ENCODE measurements around the gene NDUFB3.
"Not testable (repeated sequence)": the region's sequence is repeated elsewhere in the genome, so short reads cannot be mapped to it uniquely, and the experiment has no call there.

NDUFB3 gene

DNA sequence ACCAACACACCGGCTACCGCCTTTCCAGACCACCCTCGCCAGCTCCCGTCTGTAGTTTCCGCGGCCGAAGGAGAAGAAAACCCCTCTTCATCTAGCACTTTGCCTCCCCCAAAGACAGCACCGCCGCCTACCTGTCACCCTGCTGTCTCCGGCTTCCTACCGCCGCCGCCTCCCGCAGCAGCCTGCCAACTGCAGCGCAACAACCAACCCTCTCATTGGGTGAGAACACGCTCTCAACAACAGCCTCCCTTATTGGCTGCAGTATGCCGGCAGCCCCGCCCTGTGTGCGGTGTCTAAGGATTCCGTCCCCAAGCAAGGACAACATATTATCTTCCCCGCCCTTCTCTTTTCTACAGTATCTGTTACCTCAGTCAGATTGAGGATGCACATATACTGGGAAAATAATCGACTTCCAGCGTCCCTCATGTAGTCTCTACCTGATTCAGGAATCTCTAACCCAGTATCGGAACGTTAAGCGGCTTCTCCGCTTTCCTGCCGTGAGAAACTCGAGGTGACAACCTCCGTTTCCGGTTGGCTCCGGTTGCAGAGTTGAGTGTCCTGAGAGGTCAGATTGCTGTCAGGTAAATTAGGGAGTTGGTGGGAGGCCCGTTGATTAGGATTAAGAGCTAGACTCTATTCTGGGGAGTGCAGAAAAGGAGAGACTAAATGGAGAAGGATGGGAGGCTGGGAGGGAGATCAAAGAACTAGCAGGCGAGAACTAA is at the start of gene NDUFB3, which contains the start of gene HYCC2:
NDUFB3 (plus strand) TSS at position 523 of the 722 bp plus-strand sequence. CDS start 6,882 bp downstream, outside the sequence.
HYCC2 (minus strand) TSS at position 193 of the 722 bp plus-strand sequence. CDS start 47,662 bp downstream, outside the sequence.
- DNase-seq, result peak; percentile 80

DNA sequence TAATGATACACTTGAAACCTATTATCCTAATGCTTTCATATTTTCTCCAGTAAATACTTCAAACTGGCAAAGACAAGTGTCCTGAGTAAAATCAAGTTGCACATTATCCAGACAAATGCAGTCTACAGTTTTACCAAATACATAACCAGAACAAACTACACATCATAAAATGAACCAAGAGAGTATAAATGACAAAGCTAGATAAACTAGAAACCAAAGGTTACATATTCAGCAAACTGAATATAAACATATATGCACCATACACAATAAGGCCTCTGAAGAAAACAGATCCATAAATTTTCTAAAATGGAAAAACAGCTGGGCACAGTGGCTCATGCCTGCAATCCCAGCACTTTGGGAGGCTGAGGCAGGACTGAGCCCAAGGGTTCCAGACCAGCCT is 47.3 kb upstream of the NDUFB3 start:
- no peak for DNase-seq

DNA sequence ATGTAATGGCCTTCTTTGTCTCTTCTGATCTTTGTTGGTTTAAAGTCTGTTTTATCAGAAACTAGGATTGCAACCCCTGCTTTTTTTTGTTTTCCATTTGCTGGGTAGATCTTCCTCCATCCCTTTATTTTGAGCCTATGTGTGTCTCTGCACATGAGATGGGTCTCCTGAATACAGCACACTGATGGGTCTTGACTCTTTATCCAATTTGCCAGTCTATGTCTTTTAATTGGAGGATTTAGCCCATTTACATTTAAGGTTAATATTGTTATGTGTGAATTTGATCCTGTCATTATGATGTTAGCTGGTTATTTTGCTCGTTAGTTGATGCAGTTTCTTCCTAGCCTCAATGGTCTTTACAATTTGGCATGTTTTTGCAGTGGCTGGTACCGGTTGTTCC is 37.4 kb upstream of the NDUFB3 start:
- not testable (repeated sequence) for DNase-seq

DNA sequence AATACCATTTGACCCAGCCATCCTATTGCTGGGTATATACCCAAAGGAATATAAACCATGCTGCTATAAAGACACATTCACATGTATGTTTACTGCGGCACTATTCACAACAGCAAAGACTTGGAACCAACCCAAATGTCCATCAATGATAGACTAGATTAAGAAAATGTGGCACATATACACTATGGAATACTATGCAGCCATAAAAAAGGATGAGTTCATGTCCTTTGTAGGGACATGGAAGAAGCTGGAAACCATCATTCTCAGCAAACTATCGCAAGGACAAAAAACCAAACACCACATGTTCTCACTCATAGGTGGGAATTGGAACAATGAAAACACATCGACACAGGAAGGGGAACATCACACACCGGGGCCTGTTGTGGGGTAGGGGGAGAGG is 33.4 kb upstream of the NDUFB3 start:
- DNase-seq, result not testable (repeated sequence)

DNA sequence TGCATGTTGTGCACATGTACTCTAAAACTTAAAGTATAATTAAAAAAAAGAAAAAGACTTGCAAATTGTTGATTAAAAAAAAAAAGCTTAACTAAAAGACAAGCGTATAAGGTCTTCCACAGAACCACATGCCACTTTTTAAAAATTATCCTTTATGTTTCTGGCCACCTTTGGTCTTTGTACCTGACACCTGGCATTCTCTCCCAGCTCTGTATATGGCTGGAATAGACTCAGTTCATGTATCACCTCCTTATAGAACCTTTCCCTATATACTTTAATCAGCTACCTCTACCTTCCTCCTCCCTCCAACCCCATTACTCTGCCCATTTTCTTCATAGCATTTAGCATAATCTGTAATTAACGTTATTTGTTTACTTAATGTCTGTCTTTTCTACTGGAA is 32.9 kb upstream of the NDUFB3 start:
- DNase-seq, result no peak

DNA sequence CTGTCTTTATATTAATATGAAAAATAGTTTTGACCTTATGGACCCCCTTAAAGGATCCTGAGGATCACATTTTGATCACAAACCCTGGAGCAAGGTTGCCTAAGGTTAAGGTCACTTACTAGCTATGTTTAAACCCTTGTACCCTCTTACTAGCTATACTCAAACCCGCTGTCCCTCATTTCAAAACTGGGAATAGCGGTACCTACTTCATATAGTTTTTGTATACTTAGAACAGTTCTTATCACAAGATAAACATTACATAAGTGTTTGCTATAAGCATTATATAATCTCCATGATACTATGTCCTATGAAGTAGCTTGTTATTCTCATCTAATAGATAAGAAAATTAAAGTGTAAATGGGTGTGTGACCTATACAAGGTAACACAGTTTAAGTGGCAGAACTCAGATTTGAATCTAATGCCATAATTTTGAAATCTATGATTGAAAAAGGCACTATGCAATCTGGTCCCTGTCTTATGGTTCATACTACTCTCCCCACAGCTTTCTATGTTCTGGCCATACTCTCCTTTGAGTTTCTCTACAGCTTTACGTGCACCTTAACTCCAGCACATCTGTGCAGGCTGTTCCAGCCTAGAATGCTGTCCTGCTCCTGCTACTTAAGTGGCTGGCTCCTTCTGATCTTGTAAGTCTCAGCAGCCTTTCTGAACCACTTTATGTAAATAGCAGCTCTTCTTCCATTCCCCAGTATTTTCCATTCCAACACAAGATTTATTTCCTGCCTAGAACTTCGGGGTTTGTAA is 30.8 kb upstream of the NDUFB3 start:
- DNase-seq, result no peak

DNA sequence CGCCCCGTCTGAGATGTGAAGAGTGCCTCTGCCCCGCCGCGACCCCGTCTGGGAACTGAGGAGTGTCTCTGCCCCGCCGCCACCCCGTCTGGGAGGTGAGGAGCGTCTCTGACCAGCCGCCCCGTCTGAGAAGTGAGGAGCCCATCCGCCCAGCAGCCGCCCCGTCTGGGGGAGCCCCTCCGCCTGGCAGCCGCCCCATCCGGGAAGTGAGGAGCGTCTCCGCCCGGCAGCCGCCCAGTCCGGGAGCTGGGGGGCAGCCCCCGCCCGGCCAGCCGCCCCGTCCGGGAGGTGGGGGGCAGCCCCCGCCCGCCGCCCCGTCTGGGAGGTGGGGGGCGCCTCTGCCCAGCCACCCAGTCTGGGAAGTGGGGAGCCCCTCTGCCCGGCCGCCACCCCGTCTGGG is 29.4 kb upstream of the NDUFB3 start:
- not testable (repeated sequence) for DNase-seq

DNA sequence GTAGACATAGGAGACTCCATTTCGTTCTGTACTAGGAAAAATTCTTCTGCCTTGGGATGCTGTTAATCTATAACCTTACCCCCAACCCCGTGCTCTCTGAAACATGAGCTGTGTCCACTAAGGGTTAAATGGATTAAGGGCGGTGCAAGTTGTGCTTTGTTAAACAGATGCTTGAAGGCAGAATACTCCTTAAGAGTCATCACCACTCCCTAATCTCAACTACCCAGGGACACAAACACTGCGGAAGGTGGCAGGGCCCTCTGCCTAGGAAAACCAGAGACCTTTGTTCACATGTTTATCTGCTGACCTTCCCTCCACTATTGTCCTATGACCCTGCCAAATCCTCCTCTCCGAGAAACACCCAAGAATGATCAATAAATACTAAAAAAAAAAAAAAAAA is 28.8 kb upstream of the NDUFB3 start:
- DNase-seq, result not testable (repeated sequence)

DNA sequence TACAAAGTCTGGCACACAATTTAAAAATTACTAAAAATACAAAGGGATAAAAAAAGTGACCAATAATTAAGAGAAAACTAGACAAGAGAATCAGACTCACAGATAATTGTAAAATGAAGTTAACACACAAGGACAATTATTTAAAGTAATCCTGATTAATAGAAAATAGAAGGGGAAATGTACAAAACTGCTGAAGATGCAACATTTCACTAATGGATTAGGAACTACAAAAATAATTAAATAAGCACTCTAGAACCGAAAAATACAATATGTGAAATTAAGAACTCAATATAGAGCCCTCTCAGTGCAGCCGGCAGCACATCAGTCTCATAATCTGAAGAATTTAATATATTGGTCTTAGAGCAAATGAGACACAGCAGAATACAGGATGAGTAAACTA is 24.9 kb upstream of the NDUFB3 start:
- DNase-seq, result no peak

DNA sequence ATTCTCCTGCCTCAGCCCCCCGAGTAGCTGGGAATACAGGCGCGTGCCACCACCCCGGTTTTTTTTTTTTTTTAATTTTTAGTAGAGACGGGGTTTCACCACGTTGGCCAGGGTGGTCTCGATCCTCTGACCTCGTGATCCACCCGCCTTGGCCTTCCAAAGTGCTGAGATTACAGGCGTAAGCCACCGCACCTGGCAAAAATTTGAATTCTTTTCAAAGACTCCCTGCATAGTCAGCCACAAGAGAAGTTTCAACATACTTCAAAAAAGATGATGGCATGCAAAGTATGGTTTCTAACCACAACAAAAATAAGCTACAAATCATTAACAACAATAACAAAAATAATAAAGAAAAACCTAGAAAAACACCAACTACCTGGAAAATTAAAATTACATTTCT is 22.3 kb upstream of the NDUFB3 start:
- DNase-seq, result no peak

DNA sequence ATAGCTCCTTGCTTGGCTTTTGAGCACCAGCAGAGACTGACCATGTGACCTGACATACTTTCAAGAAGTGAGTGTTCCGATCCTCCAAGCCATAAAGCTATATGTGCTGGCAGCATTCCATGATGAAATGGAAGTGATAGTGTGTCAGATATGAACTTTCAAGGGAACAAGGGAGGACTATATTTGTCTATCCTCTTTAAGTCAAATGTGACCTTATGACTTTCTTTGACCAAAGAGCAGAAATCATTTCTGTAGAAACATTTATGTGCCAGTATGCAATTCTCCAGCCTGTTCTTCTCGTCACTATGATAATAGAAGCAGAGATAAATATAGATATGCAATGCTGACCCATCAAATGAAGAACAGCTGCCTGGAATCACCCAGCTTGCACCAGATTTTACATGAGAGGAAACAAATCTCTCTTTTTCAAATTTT is 14.7 kb upstream of the NDUFB3 start:
- DNase-seq, result no peak

DNA sequence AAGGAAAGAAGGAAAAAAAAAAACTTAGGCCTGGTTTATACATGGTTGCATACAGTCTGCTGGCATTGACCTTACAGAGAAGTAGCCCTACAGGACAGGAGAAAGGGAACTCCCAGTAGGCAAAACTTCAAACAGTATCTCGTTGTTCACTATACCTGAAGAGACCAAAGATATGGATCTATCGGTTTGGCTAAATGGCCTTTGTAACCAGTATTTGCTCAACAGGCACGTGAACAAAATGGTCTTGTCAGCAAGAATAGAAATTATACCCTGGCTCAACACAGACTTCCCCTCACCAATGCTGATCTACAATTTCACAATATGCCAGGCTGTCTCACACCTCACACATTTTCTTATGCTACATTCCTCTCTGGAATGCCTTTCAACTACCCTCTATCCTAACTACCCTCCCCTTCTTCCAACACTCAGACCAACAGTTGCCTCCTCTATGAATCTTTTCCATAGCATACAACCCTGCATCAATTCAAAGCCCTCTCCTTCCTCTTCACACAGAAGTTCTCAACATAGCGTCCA is 14.0 kb upstream of the NDUFB3 start:
- no peak for DNase-seq

DNA sequence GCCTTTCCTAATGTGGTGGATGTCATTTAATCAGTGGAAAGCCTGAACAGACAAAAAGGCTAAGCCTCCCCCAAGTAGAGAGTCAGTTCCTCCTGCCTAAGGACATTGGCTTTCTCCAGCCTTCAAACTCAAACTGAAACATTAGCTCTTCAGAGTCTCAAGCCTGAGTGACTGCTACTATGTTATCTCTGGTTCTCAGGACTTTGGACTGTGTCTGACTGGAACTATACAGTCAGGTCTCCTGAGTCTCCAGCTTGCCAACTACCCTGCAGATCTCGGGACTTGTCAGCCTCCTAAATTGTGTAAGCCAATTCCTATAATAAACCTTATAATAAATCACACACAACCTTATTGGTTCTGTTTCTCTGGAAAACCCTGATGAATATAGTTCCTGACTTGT is 12.9 kb upstream of the NDUFB3 start:
- DNase-seq, result no peak

DNA sequence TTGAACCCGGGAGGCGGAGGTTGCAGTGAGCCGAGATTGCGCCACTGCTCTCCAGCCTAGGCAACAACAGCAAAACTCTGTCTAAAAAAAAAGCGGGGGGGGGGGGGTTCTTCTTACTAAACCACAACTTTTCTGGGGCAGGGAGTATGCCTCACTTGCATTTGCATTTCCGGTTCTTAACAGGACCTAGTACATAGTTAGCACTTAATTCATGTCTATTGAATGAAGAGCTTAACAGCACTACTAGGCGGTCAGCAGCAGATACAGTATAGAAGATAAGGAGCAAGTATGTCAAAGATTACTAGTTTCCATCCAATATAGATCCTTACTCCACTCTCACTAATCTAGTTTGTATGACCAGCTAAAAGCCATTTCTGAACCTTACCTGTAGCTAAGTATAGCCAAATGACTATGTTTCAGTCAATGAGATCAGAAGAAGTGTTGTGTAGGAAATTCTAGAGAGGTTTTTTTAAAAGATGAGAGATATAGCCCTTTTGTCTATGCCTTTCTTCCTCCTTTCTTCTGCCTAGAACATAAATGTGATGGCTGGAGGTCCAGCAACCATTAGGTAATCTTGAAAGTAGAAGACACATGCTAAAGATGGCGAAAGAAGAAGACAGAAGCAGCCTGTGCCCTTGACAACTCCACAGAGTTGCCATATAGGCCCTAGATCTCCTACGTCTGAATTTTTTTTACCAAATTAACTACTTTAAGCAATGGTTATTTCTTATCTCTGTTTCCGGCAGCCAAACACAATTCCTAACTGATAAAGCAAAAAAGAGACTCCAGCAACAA is 11.6 kb upstream of the NDUFB3 start:
- DNase-seq, result no peak

DNA sequence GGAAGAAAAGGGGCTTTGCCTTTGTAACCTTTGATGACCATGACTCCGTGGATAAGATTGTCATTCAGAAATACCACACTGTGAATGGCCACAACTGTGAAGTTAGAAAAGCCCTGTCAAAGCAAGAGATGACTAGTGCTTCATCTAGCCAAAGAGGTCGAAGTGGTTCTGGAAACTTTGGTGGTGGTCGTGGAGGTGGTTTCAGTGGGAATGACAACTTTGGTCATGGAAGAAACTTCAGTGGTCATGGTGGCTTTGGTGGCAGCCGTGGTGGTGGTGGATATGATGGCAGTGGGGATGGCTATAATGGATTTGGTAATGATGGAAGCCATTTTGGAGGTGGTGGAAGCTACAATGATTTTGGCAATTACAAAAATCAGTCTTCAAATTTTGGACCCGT is 8.3 kb upstream of the NDUFB3 start:
- not testable (repeated sequence) for DNase-seq

DNA sequence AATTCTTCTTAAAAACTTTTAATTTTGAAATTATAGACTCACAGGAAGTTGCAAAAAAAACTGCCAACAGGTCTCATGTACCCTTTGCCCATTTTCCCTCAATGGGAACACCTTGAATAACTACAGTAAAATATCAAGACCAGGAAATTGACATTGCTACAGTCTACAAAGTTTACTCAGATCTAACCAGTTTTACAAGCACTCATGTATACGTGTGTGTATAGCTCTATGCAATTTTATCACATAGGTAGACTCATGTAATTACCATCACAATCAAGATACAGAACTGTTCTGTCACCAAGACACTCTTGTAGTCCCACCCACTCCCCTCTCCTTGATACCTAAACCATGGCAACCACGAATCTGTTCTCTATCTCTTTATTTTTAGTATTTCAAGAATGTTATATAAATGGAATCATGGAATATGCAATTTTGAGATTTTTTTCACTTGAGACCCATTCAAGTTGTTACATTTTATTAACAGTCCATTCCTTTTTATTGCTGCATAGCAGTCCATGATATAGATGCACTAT is 6.9 kb upstream of the NDUFB3 start:
- DNase-seq, result no peak

DNA sequence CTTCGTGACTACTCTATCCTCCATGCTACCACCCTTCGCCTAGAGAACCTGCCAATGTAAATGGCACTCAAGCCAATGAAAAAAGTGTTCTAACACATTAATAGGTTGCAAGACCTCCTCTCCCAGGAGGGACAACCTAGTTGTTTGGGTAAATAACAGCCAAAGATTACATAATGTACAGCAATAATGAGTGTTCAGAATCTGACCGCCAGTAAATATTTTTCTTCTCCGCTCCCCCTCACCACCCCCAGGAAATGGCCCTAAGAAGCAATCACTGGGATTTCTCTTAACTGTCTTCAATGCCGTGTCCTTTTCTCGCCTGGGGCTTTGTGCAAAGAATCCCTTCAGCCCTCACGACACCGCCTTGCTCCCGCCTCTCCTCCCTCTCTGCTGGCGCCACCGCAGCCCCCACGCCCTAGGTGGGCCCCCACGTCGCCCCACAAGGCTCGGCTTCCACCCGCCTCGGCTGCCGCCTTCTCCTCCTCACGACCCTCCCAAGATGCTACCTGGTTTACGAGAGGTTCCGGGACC is 788 bp upstream of the NDUFB3 start:
- DNase-seq, result no peak

DNA sequence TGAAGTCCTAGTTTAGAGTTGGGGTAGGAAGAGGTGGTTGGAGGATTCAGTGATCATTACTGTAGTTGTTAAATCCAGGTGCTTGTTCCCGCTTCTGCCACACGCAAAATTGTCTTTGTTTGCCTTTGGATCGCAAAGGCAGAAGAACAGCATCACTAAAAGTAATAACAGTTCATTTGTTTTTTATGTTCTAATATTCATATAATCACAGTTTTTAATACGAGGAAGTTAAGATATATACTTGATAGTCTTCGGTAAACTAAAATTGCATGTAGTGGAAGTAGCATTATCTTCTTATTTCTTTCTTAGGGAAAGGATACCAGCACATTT is 365 bp downstream of the NDUFB3 start:
- DNase-seq, result peak; percentile 68

DNA sequence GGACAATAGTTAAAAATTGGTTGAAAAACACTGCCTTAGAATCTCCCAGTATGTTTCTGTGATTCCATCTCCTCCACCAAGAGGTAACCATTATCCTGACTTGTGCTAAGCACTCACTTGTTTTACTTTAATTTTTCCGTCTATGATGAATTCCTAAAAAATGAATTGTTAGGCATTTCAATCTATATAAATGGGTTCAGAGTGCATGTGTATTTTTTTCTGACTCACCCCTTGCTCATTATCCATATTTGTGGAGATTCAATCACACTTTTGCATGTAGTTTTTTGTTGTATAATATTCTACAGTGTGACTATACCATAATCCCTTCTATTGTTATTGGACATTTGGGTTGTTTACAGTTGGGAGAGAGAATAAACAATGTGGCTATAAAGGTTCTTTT is 1.3 kb downstream of the NDUFB3 start:
- DNase-seq, result no peak

DNA sequence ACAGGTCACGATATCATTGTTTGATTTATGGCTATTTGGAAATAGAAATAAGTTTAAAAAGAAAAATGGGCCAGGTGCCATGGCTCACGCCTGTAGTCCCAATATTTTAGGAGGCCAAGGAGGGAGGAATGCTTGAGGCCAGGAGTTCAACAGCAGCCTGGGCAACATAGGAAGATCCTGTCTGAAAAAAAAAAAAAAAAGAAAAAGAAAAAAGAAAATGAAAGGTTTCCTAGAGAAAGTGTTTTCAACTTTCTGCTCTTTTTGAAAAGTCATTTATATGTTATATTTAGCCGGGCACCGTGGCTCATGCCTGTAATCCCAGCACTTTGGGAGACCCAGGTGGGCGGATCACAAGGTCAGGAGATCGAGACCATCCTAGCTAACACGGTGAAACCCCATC is 3.2 kb downstream of the NDUFB3 start:
- no peak for DNase-seq

DNA sequence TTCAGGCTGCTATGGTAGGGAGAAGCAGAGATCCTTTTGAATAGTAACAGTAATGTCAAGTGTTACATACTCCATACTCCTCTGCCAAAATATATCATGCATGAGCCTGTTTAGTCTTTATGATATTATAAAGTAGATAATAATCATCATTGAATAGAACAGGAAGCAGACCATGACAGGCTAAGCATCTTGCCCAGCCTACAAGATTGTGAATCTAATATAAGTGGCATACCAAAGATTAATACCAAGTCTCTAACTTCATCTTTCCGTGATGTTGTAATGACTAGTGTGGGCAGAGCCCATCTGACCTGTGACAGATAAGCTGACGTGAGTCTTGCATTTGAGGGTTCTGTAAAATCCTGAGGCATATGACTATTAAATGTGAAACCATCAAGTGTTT is 13.1 kb downstream of the NDUFB3 start:
- DNase-seq, result no peak

DNA sequence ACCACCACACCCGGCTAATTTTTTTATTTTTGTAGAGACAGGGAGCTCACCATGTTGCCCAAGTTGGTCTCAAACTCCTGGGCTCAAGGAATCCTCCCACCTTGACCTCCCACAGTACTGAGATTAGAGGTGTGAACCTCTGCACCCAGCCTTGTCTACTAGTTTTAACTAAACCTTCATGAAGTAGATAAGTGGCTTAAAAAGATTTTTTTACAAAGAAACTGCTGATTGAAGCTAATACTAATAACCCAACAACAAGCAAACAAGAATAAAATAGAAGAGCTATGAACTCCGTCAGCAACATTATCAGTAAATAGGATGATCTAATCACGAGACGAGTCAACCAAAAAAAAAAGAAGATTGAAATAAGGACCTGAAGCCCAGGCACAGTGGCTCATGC is 18.8 kb downstream of the NDUFB3 start:
- DNase-seq, result no peak

DNA sequence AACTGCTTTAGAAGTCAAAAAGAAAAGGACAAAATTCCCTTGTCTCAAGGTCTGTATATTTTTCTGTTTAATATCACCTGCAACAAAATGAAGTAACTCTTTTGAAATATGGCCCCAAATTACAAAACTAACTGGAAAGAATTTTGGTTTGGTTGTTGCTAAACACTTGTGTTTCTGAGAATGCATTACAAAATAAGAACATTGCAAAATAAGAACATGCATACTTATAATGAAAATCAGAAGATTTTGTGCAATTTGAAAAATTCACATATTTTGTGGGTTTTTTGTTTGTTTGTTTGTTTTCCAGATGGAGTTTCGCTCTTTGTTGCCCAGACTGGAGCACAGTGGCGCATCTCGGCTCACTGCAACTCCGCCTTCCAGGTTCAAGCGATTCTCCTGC is 21.8 kb downstream of the NDUFB3 start:
- DNase-seq, result no peak

All from NCI-H1417 treated with DMSO at 0.1 percent for 48 hours (cell line).